OCI-LY1 (cell line): ENCODE data around the gene PADI1.

Experiments used
- H2AFZ ChIP-seq: fragments of 200-600 bp; sonication (generic), shearing (Covaris generic); 2 replicates; pipeline ENCODE4 v1.6.0; 2014; ENCODE audit warnings: antibody characterized with exemption, mild to moderate bottlenecking, low read length
- H3F3A ChIP-seq: fragments of 200-600 bp; sonication (generic), shearing (Covaris generic); 2 replicates; pipeline ENCODE4 v1.6.0; 2014; ENCODE audit warnings: mild to moderate bottlenecking, antibody characterized with exemption, low read length, moderate library complexity; ENCODE audit not compliant: insufficient read depth
- H3K27ac ChIP-seq: fragments of 200-600 bp; sonication (generic); 2 replicates; pipeline ENCODE4 v1.5.1; 2014; ENCODE audit warnings: low read length, mixed run types, mild to moderate bottlenecking, low read depth; ENCODE audit not compliant: poor library complexity, severe bottlenecking
- H3K27me3 ChIP-seq: fragments of 200-600 bp; sonication (generic); 2 replicates; pipeline ENCODE4 v1.6.0; 2014; ENCODE audit warnings: antibody characterized with exemption, mild to moderate bottlenecking, low read length, moderate library complexity; ENCODE audit not compliant: insufficient read depth
- H3K36me3 ChIP-seq: fragments of 200-600 bp; sonication (generic); 2 replicates; pipeline ENCODE4 v1.6.1; 2014; ENCODE audit warnings: mild to moderate bottlenecking, antibody characterized with exemption, low read length, moderate library complexity, mixed read lengths; ENCODE audit not compliant: insufficient read depth
- H3K4me1 ChIP-seq: fragments of 200-600 bp; sonication (generic); 2 replicates; pipeline ENCODE4 v1.5.1; 2014; ENCODE audit warnings: mild to moderate bottlenecking, low read length, moderate library complexity; ENCODE audit not compliant: insufficient read depth, severe bottlenecking
- H3K4me2 ChIP-seq: fragments of 200-600 bp; sonication (generic), shearing (Covaris generic); 2 replicates; pipeline ENCODE4 v1.6.1; 2014; ENCODE audit warnings: low read length
- H3K4me3 ChIP-seq: fragments of 200-600 bp; sonication (generic); 2 replicates; pipeline ENCODE4 v1.5.1; 2014; ENCODE audit warnings: low read length, low read depth, mild to moderate bottlenecking, mixed read lengths; ENCODE audit not compliant: poor library complexity, severe bottlenecking
- H3K79me2 ChIP-seq: fragments of 200-600 bp; shearing (Covaris generic); 2 replicates; pipeline ENCODE4 v1.6.1; 2016; ENCODE audit warnings: mixed run types, low read length, mixed read lengths; ENCODE audit not compliant: insufficient read depth
- H3K9ac ChIP-seq: fragments of 200-600 bp; sonication (generic), shearing (Covaris generic); 2 replicates; pipeline ENCODE4 v1.6.1; 2014; ENCODE audit warnings: mild to moderate bottlenecking, low read length, mixed read lengths
- H3K9me2 ChIP-seq: fragments of 200-600 bp; sonication (generic), shearing (Covaris generic); 2 replicates; pipeline ENCODE4 v1.6.1; 2014; ENCODE audit warnings: low read depth, mild to moderate bottlenecking, low read length, mixed read lengths
- H3K9me3 ChIP-seq: fragments of 200-600 bp; shearing (Covaris generic); 2 replicates; pipeline ENCODE4 v1.6.1; 2014; ENCODE audit warnings: low read length, mixed read lengths
- H4K20me1 ChIP-seq: fragments of 200-600 bp; sonication (generic), shearing (Covaris generic); 2 replicates; pipeline ENCODE4 v1.6.0; 2016; ENCODE audit warnings: mild to moderate bottlenecking, low read length; ENCODE audit not compliant: insufficient read depth
- EZH2 ChIP-seq: fragments of 200-600 bp; sonication (generic), shearing (Covaris generic); IDR thresholded peaks from 2 replicates; pipeline ENCODE4 v1.8.0; 2017; ENCODE audit warnings: borderline replicate concordance, mixed run types, mild to moderate bottlenecking, antibody characterized with exemption, low read length, moderate library complexity, mixed read lengths
- TF ChIP-seq, protein P1 (sequence below): fragments of 200-600 bp; sonication (generic), shearing (Covaris generic); IDR thresholded peaks from 2 replicates; pipeline ENCODE4 v1.5.1; 2017; ENCODE audit warnings: mild to moderate bottlenecking, antibody characterized with exemption, low read length, moderate library complexity, mixed read lengths

PADI1 gene

DNA sequence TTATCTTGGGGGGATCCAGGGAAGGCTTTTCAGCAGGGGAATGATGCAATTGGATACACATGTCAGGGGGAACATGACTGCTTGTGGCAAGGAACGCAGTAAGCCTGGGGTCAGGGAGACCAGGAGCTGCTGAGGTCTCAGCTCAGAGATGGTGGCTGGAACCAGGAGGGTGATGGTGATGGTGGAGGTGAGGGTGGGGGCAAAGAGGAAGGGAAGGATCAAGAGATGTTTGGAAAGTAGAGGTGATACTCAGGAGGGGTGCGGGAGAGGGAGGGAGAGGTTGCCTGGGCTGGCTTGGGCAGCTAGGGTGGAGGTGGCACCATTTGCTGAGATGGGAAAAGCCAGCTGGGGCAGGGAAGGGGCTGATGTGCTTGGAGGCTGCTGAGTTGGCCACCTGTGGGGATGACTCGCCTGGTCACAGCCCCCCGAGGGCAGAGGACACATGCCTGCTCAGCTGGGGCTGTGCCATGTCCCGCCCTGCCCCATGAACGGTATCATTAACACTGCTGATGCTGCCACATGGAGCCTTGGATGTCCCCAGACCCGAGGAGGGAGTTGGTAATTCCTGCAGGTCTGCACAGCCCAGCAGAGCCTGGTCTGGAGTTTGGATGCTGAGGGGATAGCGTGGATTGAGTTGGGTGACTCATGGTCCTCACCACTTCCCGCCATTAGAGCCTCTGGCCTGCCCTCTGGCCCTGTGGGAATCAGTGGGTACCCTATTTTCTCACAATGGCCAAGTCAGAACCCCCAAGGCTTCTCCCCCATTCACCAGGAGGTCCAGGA is 6.3 kb upstream of the PADI1 start:
- H3K9me3 ChIP-seq = no peaks in the 10 kb centered on the region
- TF ChIP-seq EZH2 = no peak
- TF ChIP-seq, protein P1, sequence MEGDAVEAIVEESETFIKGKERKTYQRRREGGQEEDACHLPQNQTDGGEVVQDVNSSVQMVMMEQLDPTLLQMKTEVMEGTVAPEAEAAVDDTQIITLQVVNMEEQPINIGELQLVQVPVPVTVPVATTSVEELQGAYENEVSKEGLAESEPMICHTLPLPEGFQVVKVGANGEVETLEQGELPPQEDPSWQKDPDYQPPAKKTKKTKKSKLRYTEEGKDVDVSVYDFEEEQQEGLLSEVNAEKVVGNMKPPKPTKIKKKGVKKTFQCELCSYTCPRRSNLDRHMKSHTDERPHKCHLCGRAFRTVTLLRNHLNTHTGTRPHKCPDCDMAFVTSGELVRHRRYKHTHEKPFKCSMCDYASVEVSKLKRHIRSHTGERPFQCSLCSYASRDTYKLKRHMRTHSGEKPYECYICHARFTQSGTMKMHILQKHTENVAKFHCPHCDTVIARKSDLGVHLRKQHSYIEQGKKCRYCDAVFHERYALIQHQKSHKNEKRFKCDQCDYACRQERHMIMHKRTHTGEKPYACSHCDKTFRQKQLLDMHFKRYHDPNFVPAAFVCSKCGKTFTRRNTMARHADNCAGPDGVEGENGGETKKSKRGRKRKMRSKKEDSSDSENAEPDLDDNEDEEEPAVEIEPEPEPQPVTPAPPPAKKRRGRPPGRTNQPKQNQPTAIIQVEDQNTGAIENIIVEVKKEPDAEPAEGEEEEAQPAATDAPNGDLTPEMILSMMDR = no peak

DNA sequence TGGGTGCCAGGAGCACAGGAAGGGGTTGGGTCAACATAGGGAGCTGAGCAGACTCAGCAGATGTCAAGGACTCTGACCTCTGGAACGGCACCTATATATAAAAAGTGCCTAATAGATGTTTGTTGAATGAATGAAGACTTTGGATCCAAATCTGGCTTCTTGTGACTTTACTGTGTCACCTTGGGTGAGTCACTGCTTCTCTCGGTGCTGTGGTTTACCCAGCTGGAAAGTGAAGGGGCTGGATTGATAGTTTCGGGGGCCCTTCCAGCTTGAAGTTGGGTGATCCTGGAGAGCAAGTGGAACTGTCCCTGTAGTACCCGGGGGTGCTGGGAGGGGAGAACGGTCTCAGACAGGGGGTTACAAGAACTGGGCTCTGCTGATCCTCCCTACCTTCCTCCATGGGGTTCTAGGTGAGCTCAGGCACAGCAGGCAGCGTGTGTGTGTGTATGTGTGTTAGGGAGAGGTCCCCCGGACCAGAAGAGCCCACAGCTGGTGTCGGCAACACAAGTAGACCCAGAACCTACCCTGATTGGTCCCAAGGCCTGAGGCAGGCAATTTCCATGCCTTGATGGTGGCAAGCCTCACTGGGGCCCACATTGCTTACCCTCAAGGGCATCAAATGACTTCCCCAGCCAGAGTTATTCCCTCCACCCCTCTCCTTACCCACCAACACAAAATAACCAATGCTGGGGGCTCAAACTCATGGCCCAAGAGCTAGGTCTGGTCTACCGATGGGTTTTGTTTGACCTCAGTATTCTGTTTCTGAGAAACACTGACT is 5.5 kb upstream of the PADI1 start:
- H3K36me3 ChIP-seq = no peaks in the 10 kb centered on the region
- peaks cover 5% of the 10 kb centered on the region; the same call in 1 of the 2 replicates for H3K27me3 ChIP-seq
- H3K4me2 ChIP-seq = no peak overlapping the region
- no peak overlapping the region for H3K27ac ChIP-seq
- no peaks in the 10 kb centered on the region for H3K9me3 ChIP-seq
- H4K20me1 ChIP-seq = no peaks in the 10 kb centered on the region
- H3F3A ChIP-seq = no peaks in the 10 kb centered on the region
- H3K9me2 ChIP-seq = no peaks in the 10 kb centered on the region
- no peak overlapping the region for H2AFZ ChIP-seq
- no peak overlapping the region for H3K9ac ChIP-seq
- no peak overlapping the region for H3K4me3 ChIP-seq
- no peaks in the 10 kb centered on the region for H3K79me2 ChIP-seq
- TF ChIP-seq EZH2 = no peak
- TF ChIP-seq, protein P1 = no peak
- H3K4me1 ChIP-seq = no peaks in the 10 kb centered on the region

More for the DNA sequence above, 6.3 kb upstream of the PADI1 start:
- Histone ChIP-seq H3K36me3 (no peaks in the 10 kb centered on the region), H3K9me2 (no peaks in the 10 kb centered on the region), H3K4me1 (no peaks in the 10 kb centered on the region), H2AFZ (no peak overlapping the region), H3K79me2 (no peaks in the 10 kb centered on the region), H4K20me1 (no peaks in the 10 kb centered on the region), H3K27me3 (peaks cover 5% of the 10 kb centered on the region; the same call in 1 of the 2 replicates), H3F3A (no peaks in the 10 kb centered on the region), H3K27ac (no peak overlapping the region), H3K9ac (no peak overlapping the region), H3K4me2 (no peak overlapping the region), H3K4me3 (no peak overlapping the region)

DNA sequence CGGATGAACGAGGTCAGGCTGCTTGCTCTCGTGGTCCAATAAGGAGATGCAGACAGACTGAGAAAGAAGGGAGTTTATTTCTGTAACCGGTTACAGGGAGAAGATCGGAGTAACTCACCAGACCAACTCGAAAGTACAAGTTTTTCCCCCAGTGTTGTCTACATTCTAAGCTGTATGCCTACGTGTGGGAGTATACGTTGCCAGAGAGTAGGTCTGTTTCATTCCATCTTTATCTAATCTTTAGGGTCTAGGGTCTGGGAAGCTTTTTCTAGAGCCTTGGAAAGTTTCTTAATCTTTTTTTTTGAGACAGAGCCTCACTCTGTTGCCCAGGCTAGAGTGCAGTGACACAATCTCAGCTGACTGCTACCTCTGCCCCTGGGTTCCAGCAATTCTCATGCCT is 4.7 kb upstream of the PADI1 start:
- no peak overlapping the region for H3K4me3 ChIP-seq
- no peaks in the 10 kb centered on the region for H3K9me3 ChIP-seq
- no peaks in the 10 kb centered on the region for H3K79me2 ChIP-seq
- no peaks in the 10 kb centered on the region for H3K4me1 ChIP-seq
- H3K27ac ChIP-seq = no peak overlapping the region
- no peaks in the 10 kb centered on the region for H3F3A ChIP-seq
- H3K27me3 ChIP-seq = peaks cover 5% of the 10 kb centered on the region; the same call in 1 of the 2 replicates
- TF ChIP-seq EZH2 = no peak
- TF ChIP-seq, protein P1 = no peak
- H2AFZ ChIP-seq = no peak overlapping the region
- H3K9ac ChIP-seq = no peak overlapping the region
- H3K9me2 ChIP-seq = no peaks in the 10 kb centered on the region
- no peaks in the 10 kb centered on the region for H3K36me3 ChIP-seq
- H3K4me2 ChIP-seq = no peak overlapping the region
- no peaks in the 10 kb centered on the region for H4K20me1 ChIP-seq
